ENCODE data around the gene RAB8A.

DNA sequence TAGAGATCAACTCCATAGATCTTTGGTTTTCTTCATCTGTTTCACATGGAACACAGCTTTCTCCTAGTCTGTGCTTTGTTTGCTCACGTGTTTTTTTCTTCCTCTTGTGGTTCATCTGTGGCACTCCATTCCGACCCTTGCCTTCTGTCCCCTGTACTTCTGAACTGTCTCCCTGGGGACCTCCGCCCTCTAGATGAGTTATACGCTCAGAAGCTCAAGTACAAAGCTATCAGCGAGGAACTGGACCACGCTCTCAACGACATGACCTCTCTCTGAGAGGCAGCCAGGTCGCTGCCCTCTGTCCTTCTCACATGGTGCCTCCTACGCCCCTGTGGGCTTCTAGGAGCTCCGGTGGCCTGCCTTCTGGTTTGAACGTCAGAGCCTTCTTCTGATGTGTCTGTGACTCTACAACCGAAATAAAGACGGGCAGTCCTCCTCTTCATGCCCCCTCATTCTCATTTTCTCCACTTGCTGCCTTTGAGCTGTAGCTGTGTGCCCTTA, 16.6 kb upstream of the RAB8A start:
- TF ChIP-seq, protein P1, sequence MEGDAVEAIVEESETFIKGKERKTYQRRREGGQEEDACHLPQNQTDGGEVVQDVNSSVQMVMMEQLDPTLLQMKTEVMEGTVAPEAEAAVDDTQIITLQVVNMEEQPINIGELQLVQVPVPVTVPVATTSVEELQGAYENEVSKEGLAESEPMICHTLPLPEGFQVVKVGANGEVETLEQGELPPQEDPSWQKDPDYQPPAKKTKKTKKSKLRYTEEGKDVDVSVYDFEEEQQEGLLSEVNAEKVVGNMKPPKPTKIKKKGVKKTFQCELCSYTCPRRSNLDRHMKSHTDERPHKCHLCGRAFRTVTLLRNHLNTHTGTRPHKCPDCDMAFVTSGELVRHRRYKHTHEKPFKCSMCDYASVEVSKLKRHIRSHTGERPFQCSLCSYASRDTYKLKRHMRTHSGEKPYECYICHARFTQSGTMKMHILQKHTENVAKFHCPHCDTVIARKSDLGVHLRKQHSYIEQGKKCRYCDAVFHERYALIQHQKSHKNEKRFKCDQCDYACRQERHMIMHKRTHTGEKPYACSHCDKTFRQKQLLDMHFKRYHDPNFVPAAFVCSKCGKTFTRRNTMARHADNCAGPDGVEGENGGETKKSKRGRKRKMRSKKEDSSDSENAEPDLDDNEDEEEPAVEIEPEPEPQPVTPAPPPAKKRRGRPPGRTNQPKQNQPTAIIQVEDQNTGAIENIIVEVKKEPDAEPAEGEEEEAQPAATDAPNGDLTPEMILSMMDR (IDR thresholded peaks at IDR 0.05 in 4 of 5, conservative IDR thresholded peaks at IDR 0.05 in 1 of 5), result no peak
- TF ChIP-seq POLR2A (IDR thresholded peaks at IDR 0.05), result no peak
